ENCODE measurements around the gene ZNF536.
"Not testable (repeated sequence)": the region's sequence is repeated elsewhere in the genome, so short reads cannot be mapped to it uniquely, and the experiment has no call there.

Gene ZNF536

GRCh38 chr19:30342901-30343300, 29.3 kb upstream of the ZNF536 start:
- no peaks in the 10 kb centered on the region for H3K9me3 ChIP-seq (ENCODE audit: control insufficient read depth in 2 of 2, low read length in 2 of 2)

DNA sequence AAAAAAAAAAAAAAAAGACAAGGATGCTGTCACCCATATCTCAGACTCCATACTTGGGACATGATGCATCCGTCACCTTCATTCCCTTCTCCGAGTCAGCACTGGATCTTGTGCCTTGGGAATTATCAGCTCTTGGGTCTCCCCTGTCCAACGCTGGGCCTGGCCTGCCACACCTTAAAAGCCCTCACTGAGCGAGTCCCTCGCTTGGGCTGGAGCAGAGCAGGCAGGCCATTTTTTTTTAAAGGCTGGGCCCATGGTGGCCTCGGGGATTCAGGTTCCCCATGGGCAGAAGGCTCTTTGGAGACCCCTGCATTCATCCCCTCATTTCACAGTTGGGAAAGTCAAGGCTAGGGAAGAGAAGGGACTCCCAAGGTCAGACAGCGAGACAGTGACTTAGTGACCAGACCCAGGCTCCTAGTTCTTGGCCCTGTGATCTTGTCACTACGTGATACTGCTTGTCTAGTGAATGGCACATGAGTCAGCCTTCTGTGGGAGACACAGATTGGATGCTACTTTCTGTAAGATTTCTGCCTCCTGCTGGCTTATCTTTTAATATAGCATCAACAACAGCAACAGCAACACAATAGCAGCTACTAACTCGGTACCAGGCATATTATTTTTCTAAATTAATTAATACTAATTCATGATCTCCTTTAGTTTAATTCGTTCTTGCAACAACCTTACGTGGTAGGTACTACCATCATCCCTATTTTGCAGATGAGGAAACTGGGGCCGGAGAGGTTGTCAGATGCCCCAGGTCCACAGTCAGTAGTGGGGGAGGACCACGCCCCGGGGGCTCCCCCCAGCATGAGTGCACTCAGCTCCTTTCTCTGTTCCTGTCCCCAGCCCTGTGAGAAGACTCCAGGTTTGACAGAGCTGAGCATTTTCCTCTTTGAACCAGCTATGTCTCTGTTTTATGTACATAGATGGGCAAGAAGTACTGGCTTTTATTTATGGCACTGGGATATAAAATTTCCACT, 27.4 kb upstream of the ZNF536 start:
- Histone ChIP-seq H3K36me3 (ENCODE audit: control insufficient read depth in 2 of 2, insufficient read depth in 2 of 2, low read length in 2 of 2) (no peaks in the 10 kb centered on the region), H3K4me1 (ENCODE audit: control insufficient read depth, insufficient read depth, low read length) (no peaks in the 10 kb centered on the region), H3K4me3 (ENCODE audit: low read length in 2 of 2) (no peak overlapping the region), H3K27me3 (ENCODE audit: control insufficient read depth in 1 of 2, insufficient read depth in 2 of 2, low read length in 2 of 2) (peaks cover 0 to 7% of the 10 kb centered on the region in 2 donors), H3K9ac (ENCODE audit: low read length in 2 of 2) (no peak overlapping the region), H3K9me3 (ENCODE audit: control insufficient read depth in 2 of 2, low read length in 2 of 2) (peaks cover 0 to 2% of the 10 kb centered on the region in 2 donors), H3K27ac (ENCODE audit: low read length) (no peak overlapping the region)

More at GRCh38 chr19:30342901-30343300, 29.3 kb upstream of the ZNF536 start:
- no peak overlapping the region for H3K27ac ChIP-seq (ENCODE audit: low read length)
- H3K9ac ChIP-seq (ENCODE audit: low read length in 2 of 2): no peak overlapping the region
- no peaks in the 10 kb centered on the region for H3K4me1 ChIP-seq (ENCODE audit: control insufficient read depth, insufficient read depth, low read length)
- H3K27me3 ChIP-seq (ENCODE audit: control insufficient read depth in 1 of 2, insufficient read depth in 2 of 2, low read length in 2 of 2): peaks cover 0 to 10% of the 10 kb centered on the region in 2 donors
- H3K4me3 ChIP-seq (ENCODE audit: low read length in 2 of 2): no peak overlapping the region
- no peaks in the 10 kb centered on the region for H3K36me3 ChIP-seq (ENCODE audit: control insufficient read depth in 2 of 2, insufficient read depth in 2 of 2, low read length in 2 of 2)

GRCh38 chr19:30345686-30346085, 26.5 kb upstream of the ZNF536 start:
- H3K27ac ChIP-seq (ENCODE audit: low read length): no peak overlapping the region
- H3K9ac ChIP-seq (ENCODE audit: low read length in 2 of 2): no peak overlapping the region
- no peaks in the 10 kb centered on the region for H3K36me3 ChIP-seq (ENCODE audit: control insufficient read depth in 2 of 2, insufficient read depth in 2 of 2, low read length in 2 of 2)
- H3K4me3 ChIP-seq (ENCODE audit: low read length in 2 of 2): no peak overlapping the region
- H3K4me1 ChIP-seq (ENCODE audit: control insufficient read depth, insufficient read depth, low read length): no peaks in the 10 kb centered on the region
- H3K9me3 ChIP-seq (ENCODE audit: control insufficient read depth in 2 of 2, low read length in 2 of 2): peaks cover 0 to 2% of the 10 kb centered on the region in 2 donors
- peaks cover 0 to 4% of the 10 kb centered on the region in 2 donors for H3K27me3 ChIP-seq (ENCODE audit: control insufficient read depth in 1 of 2, insufficient read depth in 2 of 2, low read length in 2 of 2)

DNA sequence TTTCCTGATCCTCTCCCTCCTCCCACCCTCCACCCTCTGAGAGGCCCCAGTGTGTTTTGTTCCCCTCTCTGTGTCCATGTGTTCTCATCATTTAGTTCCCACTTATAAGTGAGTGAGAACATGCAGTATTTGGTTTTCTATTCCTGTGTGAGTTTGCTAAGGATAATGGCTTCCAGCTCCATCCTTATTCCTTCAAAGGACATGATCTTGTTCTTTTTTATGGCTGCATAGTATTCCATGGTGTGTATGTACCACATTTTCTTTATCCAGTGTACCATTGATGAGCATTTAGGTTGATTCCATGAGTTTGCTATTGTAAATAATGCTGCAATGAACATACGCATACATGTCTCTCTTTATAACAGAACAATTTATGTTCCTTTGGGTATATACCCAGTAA, 25.7 kb upstream of the ZNF536 start:
- not testable (repeated sequence) for H3K36me3 ChIP-seq (ENCODE audit: control insufficient read depth in 2 of 2, insufficient read depth in 2 of 2, low read length in 2 of 2); H3K4me3 ChIP-seq (ENCODE audit: low read length in 2 of 2); H3K4me1 ChIP-seq (ENCODE audit: control insufficient read depth, insufficient read depth, low read length); H3K27me3 ChIP-seq (ENCODE audit: control insufficient read depth in 1 of 2, insufficient read depth in 2 of 2, low read length in 2 of 2); H3K27ac ChIP-seq (ENCODE audit: low read length); H3K9me3 ChIP-seq (ENCODE audit: control insufficient read depth in 2 of 2, low read length in 2 of 2); H3K9ac ChIP-seq (ENCODE audit: low read length in 2 of 2)

- Histone ChIP-seq H3K27ac (ENCODE audit: low read length) (no peak overlapping the region), H3K9me3 (ENCODE audit: control insufficient read depth in 2 of 2, low read length in 2 of 2) (peaks cover 0 to 2% of the 10 kb centered on the region in 2 donors), H3K27me3 (ENCODE audit: control insufficient read depth in 1 of 2, insufficient read depth in 2 of 2, low read length in 2 of 2) (peaks cover 0 to 5% of the 10 kb centered on the region in 2 donors), H3K4me3 (ENCODE audit: low read length in 2 of 2) (no peak overlapping the region), H3K4me1 (ENCODE audit: control insufficient read depth, insufficient read depth, low read length) (no peaks in the 10 kb centered on the region), H3K36me3 (ENCODE audit: control insufficient read depth in 2 of 2, insufficient read depth in 2 of 2, low read length in 2 of 2) (no peaks in the 10 kb centered on the region), H3K9ac (ENCODE audit: low read length in 2 of 2) (no peak overlapping the region)
Observed at GRCh38 chr19:30349131-30349730, 23.0 kb upstream of the ZNF536 start.

DNA sequence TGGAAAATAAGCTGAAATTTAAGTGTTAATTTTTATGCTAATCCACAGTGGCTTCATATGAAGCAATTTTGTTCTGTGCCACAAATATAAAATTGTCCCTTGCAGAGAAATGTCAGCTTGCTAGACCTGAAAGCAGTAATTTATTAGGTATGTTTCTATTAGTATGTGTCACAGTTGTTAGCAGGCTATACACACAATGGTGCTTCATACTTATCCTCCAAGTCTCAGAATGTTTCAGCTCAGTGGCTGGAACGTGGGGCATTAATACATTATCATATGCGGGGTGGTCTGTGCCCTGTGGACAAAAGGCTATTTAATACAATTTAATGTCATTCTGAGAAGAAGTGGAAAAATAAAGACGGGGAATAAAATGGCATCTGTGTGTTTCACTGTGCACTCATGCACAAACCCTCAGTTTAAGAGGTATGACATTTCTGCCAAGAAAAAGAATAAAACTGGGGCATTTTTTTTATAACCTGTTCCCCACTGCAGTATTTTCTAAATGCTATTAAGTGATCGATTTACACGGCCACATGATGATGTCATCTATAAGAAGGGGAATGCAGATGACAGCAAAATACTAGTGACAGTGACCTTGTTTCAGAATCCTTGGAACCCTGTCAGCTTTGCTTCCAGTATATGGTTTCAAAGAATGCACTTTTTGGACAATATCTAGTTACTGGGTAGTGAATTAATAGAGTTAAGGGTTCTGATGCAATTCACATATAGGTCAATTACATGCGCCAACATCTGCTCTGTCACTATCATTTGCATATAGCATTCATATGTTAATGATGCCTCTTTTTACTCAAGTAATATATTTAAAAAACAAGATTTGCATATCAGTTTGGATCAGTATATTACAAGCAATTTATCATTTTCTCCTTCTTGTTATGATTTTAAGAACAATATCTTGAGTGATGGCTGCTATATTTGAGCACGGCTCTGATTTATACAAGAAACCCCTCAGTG, 21.2 kb upstream of the ZNF536 start:
- Histone ChIP-seq H3K4me3 (ENCODE audit: low read length in 2 of 2) (no peak overlapping the region), H3K27me3 (ENCODE audit: control insufficient read depth in 1 of 2, insufficient read depth in 2 of 2, low read length in 2 of 2) (peaks cover 0 to 5% of the 10 kb centered on the region in 2 donors), H3K27ac (ENCODE audit: low read length) (no peak overlapping the region)

DNA sequence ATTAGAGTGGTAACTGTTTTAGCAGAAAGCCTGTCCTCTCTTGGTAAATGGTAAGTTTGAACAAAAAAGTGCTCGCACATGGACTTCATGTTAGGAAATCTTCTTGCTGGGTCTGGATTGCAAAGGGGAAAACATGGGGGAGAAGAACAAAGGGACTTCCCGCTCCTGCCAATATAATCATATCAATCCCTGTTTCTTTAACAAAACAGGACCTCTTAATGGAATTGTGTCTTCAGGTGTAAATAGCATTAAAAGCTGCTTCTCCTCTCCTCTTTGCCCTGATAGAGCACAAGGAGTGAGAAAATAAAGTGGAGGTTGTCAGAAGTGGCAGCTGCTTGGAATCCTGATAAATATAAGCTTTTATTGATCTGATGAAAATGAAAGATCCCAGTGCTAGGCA, 20.4 kb upstream of the ZNF536 start:
- H3K27ac ChIP-seq (ENCODE audit: low read length): no peak overlapping the region
- no peak overlapping the region for H3K9ac ChIP-seq (ENCODE audit: low read length in 2 of 2)
- peaks cover 0 to 2% of the 10 kb centered on the region in 2 donors for H3K9me3 ChIP-seq (ENCODE audit: control insufficient read depth in 2 of 2, low read length in 2 of 2)
- H3K36me3 ChIP-seq (ENCODE audit: control insufficient read depth in 2 of 2, insufficient read depth in 2 of 2, low read length in 2 of 2): no peaks in the 10 kb centered on the region
- no peak overlapping the region for H3K4me3 ChIP-seq (ENCODE audit: low read length in 2 of 2)
- no peaks in the 10 kb centered on the region for H3K4me1 ChIP-seq (ENCODE audit: control insufficient read depth, insufficient read depth, low read length)
- H3K27me3 ChIP-seq (ENCODE audit: control insufficient read depth in 1 of 2, insufficient read depth in 2 of 2, low read length in 2 of 2): peaks cover 0 to 5% of the 10 kb centered on the region in 2 donors

More for the DNA sequence above, 21.2 kb upstream of the ZNF536 start:
- Histone ChIP-seq H3K9ac (ENCODE audit: low read length in 2 of 2) (no peak overlapping the region), H3K9me3 (ENCODE audit: control insufficient read depth in 2 of 2, low read length in 2 of 2) (peaks cover 0 to 2% of the 10 kb centered on the region in 2 donors), H3K36me3 (ENCODE audit: control insufficient read depth in 2 of 2, insufficient read depth in 2 of 2, low read length in 2 of 2) (no peaks in the 10 kb centered on the region), H3K4me1 (ENCODE audit: control insufficient read depth, insufficient read depth, low read length) (no peaks in the 10 kb centered on the region)

DNA sequence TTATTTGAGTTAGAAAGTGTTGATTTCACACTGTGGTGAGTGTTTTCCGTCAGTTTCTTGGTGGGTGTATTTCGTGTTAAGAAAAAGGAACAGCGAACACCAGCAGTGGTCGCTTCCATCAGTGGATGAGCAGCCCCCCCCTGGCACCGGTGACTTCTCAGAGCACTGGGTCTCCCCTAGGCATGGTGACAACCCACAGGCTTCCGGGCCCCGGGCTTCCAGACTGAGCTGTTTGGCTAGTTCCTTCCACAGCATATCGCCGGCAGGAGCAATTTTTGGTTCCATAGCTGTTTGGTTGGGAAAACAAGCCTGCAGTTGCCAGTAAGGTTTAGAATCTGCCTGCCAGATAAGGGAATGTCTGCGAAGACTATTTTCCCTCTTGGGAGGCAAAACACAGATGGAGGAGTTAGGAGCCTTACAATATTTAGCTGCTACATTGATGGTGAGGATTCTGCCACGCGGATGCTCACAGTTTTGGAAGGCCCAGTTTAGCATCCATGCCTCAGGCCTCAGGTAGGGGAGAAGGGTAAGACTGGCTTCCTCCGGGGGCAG, 18.7 kb upstream of the ZNF536 start:
- peaks cover 0 to 2% of the 10 kb centered on the region in 2 donors for H3K9me3 ChIP-seq (ENCODE audit: control insufficient read depth in 2 of 2, low read length in 2 of 2)
- H3K36me3 ChIP-seq (ENCODE audit: control insufficient read depth in 2 of 2, insufficient read depth in 2 of 2, low read length in 2 of 2): no peaks in the 10 kb centered on the region
- H3K4me1 ChIP-seq (ENCODE audit: control insufficient read depth, insufficient read depth, low read length): no peaks in the 10 kb centered on the region
- H3K27me3 ChIP-seq (ENCODE audit: control insufficient read depth in 1 of 2, insufficient read depth in 2 of 2, low read length in 2 of 2): peaks cover 2 to 5% of the 10 kb centered on the region in 2 donors
- no peak overlapping the region for H3K4me3 ChIP-seq (ENCODE audit: low read length in 2 of 2)
- no peak overlapping the region for H3K27ac ChIP-seq (ENCODE audit: low read length)
- H3K9ac ChIP-seq (ENCODE audit: low read length in 2 of 2): no peak overlapping the region

DNA sequence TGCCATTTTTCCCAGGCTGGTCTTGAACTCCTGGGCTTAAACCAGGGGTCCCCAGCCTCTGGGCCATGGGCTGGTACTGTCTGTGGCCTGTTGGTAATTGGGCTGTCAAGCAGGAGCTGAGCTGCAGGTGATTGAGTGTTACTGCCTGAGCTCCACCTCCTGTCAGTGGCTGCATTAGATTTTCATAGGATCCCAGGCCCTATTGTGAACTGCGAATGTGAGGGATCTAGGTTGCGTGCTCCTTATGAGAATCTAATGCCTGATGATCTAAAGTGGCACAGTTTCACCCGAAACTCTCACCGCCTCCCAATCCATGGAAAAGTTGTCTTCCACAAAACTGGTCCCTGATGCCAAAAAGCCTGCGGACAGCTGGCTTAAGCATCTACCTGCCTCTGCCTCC, 16.6 kb upstream of the ZNF536 start:
- Histone ChIP-seq H3K36me3 (ENCODE audit: control insufficient read depth in 2 of 2, insufficient read depth in 2 of 2, low read length in 2 of 2) (no peaks in the 10 kb centered on the region), H3K9me3 (ENCODE audit: control insufficient read depth in 2 of 2, low read length in 2 of 2) (no peaks in the 10 kb centered on the region), H3K4me3 (ENCODE audit: low read length in 2 of 2) (no peak overlapping the region), H3K9ac (ENCODE audit: low read length in 2 of 2) (no peak overlapping the region), H3K27me3 (ENCODE audit: control insufficient read depth in 1 of 2, insufficient read depth in 2 of 2, low read length in 2 of 2) (peaks cover 2 to 5% of the 10 kb centered on the region in 2 donors), H3K4me1 (ENCODE audit: control insufficient read depth, insufficient read depth, low read length) (no peaks in the 10 kb centered on the region), H3K27ac (ENCODE audit: low read length) (no peak overlapping the region)
